OCI-M2 (cell line): Measurements from ENCODE around the gene NKX3-2.
"Not testable (repeated sequence)": the region's sequence is repeated elsewhere in the genome, so short reads cannot be mapped to it uniquely, and the experiment has no call there.

Source experiments
- DNase-seq: peaks from one replicate; lab custom pipeline; 2025; ENCODE audit not compliant: unreplicated experiment; lab: John Stamatoyannopoulos, UW

Gene NKX3-2

DNA sequence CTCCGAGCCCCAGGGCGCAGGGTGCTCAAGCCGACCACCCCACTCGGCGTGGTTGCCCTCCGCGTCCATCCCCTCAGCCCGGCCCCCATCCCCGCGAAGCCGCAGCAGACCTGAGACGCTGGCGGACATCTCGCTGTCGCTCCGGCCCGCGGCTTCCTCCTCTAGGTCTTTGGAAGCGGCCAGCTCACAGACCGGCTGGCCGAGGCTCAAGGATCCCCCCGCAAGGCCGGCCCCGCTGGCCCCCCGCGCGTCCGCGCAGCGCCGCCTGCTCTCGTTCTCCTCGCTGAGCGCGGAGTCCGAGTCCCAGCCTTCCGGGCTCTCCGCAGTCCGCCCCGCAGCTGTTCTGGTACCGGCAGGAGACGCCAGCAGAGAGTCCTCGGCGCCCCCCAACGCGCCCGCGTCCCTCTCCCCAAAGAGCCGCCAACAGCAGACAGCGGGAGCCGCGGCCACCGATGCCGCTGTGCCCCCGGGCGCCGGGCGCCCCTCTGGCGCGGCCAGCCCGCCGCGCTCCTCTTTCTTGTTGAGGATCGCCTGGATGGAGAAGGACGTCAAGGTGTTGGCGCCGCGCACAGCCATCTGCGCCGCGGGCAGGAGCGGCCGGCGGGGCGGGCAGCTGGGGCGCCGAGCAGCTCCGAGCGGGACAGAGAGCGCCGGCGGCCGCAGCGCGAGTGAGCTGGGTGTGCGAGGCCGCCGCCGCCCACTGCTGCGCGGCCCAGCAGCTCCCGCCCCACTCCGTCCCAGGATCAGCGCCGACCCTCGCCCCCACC lies at the start of gene NKX3-2:
Gene NKX3-2 (minus strand): TSS at position 670 of the 767 bp plus-strand sequence. CDS start 94 bp downstream, at position 576.
- no peak for DNase-seq

DNA sequence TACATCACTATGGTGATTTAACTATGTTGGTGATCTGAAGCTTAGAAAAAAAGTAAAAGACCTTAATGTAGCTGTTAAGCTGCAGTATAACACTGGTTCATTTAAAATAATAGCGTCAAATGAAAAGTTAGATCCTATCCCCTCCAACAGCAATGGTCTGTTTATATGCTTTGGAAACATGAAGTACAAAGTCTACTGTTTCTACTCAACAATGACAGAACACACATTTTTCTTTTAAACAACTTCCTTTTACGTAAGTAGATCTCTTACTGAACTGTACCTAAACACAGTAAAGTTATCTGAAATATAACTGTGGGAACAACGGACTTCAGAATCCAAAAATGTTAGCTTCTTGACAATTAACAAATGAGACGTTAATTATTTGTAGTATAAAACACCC lies 47.9 kb upstream of the NKX3-2 start:
- no peak for DNase-seq

DNA sequence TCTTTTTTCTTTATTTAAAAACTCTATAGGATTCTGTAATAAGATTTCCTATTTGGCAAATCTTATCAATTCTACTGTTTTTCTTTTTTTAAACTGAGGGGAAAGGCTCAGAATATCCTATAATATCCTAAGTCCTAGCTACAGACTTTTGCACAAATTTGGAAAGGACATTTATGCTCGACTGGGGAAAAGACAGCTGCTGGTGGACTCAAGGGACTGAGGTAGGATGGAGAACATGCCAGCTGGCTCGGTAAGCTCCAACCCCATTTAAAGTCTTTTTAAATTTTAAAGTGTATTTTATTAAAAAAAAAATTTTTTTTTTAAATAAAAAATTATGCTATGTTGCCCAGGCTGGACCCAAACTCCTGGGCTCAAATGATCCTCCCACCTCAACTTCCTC lies 46.5 kb upstream of the NKX3-2 start:
- DNase-seq: no peak

DNA sequence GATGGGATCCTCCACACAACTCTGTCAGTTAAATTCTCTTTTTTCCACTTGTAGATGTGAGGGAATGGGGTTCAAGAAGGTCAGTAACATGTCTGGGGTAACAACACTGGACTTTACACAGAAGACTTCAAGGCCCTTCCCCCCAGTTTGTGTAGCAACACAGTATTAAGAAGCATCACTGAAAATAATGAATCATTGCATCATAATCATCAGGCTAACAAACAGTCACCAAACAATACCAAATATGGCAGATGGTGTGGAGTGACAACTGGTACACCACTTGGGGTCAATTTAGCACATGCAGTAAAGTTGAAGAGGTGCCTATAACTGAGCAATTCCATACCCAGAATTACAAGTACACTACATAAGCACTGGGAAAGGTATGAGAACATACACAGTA lies 44.6 kb upstream of the NKX3-2 start:
- DNase-seq: no peak

DNA sequence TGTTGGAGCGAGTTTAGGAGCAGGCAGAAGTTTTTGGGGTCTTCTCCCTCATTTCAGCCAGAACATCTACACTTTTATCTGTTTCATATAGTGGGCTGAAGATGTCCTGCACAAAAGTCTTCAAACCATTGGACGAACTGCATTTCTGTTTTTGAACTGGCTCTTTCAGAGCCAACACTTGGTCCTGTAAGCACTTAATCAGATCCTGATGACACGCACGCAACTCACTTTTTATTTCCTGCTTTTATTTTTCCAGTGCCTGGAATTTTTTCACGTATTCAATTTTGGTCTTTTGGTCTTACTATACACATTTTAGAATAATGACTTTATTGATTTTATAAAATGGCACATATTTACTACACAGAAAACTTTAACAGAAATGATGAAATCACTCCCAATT lies 40.2 kb upstream of the NKX3-2 start:
- no peak for DNase-seq

DNA sequence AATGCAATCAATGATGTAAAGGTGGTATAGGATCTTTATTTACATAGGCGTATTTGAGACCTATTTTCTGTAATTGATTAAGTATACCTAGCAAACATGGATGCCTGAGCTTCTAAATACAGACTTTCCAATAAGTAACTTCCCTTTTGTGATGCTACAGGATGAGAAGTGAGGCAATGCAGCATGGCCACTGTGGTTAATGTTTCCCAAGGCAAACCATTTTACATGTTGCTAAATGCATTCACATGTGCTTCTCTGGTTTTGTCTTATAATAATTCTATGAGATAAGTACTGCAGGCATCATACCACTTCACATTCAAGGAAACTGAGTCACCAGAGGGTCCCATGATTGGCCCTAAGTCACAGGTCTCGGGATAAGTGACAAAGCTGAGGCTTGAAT lies 35.7 kb upstream of the NKX3-2 start:
- DNase-seq: no peak

DNA sequence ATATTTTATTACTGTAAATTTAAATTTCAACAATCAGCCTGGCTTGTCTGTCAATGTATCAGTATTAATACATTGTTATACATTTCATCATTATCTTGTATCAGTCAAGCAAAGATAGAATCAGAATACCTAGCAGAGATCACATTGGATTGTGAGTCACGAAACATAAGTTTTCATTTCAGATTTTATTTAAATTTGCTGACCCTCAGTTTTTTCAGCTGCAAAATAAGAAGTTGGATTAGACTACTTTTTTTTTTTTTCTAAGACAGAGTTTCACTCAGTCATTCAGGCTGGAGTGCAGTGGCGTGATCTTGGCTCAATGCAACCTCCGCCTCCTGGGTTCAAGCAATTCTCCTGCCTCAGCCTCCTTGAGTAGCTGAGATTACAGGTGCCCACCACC lies 33.4 kb upstream of the NKX3-2 start:
- no peak for DNase-seq

DNA sequence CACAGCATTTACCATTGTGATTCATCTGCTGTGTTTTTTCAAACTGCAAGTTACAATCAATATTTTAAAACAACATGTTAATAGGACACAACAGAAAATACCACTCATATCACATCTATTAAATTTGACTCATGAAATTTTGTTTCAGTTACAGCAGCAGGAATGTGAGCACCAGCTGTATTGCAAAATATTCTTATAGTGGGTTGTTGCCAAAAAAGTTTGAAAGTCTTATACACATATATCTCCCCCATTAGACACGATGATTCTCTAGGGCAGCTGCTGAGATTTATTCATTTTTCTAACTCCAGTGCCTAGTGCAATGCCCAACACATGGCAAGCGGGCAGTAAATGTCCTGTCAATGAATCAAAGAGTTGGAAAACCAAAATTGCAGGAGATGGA lies 26.6 kb upstream of the NKX3-2 start:
- DNase-seq: no peak

DNA sequence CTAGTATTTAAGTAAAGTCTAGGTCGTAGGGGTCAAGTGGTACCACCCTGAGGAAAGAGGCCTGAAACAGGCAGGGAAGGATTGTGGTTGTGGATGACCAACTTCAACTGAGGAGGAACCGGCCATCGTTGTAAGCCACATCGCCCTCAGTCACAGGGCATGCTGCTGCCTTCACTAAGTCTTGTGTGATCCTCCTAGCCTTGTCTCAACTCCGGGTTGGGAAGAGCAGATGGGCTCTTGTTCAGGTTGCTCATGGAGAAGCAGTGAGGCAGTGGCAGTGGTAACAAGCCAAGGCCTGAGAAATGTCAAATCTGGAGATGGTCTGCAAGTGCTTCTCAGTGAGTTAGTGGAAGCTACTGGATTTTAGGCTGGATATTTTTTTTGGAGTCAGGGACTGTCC lies 22.8 kb upstream of the NKX3-2 start:
- DNase-seq: no peak

DNA sequence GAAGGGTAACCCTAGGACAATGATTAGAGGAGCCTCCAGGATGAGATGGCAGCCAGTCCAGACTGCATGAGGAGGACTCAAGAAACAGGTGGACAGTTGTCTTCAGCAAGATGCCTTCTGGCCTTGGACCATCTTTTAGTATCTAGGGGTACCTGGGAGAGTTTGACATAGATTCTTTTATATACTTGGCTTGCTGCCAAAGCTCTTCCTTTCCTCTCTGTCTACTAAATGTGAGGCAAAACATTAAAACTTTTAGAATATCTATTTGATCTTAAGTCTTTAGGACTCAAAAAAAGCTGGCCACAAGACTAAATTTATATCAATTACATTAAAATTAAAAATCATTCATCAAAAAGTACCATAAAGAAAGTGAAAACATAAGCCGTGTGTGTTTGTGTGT lies 18.6 kb upstream of the NKX3-2 start:
- DNase-seq: no peak

DNA sequence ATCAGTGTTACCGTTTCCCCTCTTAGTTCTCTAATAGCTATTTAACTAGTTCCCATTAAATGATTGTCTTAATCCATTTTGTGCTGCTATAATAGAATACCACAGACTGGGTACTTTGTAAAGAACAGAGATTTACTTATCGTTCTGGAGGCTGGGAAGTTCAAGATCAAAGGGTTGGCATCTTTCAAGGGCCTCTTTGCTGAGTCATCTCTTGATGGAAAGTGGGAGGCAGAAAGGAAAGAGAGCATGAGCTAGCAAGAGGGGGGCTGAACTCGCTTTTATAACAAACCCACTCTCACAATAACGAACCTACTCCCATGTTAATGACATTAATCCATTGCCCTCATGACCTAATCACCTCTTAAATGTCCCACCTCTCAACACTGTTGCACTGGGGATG lies 17.4 kb upstream of the NKX3-2 start:
- no peak for DNase-seq

DNA sequence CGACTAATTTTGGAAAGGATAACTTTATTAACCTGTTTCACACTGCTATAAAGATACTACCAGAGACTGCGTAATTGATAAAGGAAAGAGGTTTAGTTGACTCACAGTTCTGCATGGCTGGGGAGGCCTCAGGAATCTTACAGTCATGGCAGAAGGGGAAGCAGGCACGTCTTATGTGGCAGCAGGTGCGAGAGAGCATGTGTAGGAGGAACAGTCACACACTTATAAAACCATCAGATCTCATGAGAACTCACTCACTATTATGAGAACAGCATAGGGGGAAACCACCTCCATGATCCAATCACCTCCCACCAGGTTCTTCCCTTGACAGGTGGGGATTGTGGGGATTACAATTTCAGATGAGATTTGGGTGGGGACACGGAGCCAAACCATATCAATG lies 15.8 kb upstream of the NKX3-2 start:
- DNase-seq: not testable (repeated sequence)

DNA sequence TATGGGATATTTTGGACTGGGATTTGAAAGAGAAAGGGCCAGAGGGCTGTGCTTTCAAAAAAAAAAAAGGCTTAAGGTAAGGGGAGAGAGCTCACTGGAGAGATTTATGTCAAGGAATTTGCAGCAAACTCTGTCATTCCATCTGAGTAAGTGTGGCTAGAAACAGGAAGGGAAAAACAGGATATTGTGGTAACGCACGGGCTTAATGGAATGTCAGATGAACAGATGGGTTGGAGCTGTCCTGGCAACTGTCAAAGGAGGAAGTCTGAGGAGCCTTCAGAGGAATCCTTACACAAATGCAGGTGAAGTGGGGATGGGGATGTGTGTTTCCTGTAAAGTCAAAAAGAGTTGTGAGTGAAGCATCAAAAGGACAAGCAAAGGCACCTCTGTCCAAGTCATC lies 15.1 kb upstream of the NKX3-2 start:
- no peak for DNase-seq

DNA sequence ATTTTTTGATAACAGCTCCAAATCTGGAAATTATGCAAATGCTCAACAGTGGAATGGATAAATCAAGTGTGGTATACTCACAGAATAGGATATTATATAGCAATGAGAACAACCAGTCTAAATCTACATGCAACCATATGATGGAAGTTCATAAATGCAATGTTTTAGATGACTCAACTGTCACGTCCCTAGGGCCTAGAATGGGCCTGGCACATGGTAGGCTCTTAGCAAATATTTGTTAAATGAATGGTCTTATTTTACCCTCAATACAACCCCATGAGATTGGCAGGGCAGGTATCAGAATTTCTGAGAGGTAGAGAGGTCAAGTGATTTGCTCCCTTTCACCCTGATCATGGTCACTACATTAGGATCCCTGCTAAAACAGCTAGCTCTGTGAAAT lies 14.6 kb upstream of the NKX3-2 start:
- no peak for DNase-seq

DNA sequence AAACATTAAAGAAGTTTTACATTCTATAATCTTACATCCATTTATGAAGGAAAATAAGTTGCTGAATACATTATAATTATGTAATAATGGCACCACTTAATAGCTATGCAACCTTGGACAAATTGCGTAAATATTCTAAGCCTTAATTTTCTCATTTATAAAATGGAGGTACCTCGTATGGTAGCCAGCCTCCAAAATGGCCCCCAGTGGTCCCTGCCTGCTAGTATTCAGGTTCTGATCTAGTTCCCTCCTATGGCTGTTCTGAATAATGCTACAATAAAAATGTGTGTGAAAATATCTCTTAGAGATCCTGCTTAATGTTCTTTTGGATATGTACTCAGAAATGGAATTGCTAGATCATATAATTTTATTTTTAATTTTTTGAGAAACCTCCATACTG lies 11.0 kb upstream of the NKX3-2 start:
- no peak for DNase-seq

DNA sequence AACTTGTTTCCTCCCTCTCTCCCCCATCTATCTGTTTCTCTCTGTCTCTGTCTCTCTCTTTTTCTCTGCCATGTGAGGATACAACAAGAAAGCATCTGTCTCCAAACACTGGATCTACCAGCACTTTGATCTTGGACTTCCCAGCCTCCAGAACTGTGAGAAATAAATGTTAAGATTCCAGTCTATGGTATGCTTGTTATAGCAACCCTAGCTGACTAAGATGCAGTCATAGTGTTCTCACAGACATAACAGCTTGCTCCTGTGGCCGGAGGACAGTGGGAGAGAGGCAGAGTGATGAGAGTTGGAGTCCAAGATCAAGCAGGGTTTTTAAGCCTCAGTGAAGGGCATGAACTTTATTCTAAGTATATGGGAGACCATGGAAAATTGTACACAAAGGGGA lies 8.8 kb upstream of the NKX3-2 start:
- DNase-seq: no peak

DNA sequence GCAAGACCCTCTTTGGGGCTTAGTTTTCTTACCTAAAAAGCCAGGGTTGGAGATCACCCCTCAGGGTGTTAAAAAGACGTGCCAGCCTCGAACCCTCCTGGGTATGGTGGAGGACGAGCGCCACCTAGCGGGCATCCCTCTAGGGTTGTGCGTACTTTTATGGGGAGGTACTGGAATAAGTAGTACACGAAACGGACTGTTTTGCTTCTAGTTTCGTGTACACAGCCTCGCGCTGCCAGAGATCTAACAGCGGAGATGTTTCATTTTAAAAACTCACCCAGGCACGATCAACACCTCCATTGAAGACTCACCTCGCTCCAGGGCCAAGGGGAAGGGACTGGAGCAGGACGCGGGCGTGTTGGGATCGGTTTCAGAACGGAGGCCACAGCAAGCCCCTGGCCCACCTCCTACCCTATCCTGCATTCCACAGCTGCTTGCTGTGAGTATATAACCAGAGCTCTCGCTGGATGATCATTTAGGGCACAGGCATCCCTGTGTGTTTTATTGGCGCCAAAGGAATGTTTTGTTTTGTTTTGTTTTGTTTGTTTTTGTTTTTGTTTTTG lies 4.8 kb upstream of the NKX3-2 start:
- peak; percentile 31 for DNase-seq

DNA sequence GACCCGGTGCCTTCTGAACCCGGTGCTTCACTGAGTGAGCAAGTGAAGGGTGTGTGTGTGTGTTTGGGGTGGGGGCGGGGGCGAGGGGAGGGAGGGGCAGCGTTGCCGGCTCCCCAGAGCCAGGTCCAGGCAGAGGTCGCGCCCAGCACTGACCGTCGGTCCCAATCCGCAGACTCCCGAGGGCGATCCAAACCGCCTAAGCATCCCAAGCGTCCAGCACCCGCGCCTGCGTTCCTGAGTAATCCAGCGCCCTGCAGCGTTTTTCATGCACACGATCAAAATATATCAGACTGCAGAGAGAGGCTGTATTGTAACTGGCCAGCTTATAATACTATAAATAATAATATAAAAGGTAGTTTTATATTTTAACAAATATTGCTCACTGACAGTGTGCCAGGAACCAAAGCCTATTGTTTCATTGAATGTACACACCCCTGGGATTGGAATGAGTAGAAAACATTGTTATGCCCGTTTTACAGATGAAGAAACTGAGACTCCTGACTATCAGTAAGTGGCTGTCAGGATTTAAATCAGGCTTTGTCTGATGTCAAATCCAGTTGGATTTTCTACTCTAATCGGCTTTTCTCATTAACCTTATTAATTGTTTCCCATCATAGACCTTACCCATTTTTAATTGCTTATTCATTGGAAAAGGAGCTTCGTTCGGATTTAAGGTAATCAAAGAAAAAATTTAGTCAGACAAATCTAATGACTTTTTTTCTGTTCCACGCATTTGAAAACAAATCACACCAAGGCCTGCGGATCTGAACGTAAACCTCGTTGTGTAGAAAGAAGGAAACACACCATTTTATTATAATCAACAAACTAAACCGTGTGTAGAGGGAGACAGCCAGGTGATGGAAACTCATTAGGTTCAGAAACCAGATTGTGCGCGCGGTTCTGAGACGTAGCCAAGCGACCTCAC lies 4.0 kb upstream of the NKX3-2 start:
- DNase-seq: no peak

DNA sequence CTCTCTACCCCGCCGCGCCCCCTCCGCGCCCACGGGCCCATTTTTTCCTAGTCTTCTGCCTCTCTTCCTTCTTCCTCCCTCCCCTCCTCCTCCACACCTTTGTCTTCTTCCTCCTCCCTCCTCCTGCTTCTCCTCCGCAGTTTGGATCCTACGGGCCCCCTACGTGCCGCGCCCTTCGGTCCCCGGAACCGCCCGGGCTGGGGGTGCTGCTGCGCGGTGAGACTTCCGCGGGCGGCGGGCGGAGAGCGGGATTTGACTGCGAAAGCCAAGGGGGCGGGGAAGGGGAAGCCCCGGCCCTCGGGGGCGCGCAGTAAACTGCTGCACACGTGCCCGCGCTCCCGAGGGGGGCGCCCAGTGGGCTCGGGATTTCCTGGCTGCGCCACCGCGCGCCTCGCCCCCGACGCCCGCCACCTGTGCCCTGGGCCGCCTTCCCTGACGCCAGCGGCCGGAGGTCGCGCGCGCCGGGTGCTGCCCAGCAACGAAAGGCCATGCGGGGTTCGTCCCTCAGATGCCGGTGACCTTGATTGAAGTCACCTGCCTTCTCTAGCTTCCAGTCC lies 3.3 kb upstream of the NKX3-2 start:
- DNase-seq: no peak

DNA sequence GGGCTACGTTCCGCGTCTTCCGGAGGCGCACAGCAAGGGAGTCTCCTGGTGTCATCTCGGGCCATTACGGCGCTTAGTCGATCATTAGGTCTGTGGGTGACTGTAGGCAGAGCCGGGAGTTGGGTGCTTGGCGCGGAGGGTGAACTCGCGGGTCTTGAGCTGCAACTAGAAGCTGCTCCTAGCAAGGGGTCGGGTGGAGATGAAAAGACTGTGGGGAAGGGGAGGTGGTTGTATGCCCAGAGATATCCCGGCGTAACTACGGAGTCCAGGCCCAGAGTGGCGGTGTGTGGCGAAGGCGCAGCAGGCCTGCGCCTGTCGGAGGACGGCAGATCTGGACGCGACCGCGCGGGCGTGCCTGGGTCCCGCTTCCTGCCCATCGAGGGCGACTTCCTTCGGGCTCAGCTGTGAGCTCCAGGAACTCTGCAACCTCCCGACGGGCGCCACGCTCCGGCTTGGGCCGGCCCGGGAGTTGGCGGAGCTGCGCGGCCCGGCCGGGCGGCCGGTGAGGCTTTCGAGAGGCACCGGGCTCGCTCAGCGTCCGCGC lies 2.7 kb upstream of the NKX3-2 start:
- DNase-seq: no peak

DNA sequence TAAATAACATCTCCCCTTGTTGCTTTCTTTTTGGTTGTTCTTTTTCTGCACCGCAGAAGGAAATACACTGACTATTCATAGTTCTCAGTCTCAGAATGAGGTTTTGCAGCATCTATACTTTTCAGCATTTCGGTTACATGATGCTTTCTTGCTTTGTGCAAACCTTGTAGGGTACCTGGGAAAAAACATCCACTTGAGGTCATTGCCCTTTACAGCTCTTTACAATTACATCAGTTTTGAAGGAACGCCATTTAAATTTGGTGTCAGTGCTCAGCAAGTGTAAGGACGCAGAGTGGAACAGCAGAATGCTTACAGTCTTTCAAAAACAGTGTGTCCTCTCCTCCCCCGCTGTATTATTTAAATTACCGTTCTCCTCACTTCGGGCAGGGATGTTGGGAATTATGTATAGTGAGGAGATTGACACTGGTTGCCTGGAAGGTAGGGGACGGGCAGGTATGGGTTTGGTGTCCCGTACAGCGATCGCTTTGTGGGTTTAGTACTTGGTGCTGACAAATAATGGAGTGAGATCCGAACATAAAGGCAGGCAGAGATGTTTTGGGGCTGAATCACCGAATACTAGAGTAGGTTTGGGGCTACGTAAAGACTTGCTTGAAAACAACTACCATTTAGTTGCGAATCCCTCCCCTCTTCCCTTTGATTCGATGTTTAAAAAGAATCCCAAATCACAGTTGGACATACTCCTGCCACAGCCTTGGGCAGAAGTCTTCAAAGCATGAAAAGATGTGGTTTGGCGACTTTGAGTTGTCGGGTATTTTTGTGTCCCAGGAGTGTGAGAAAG lies 2.0 kb upstream of the NKX3-2 start:
- no peak for DNase-seq
